Measurements from ENCODE around the gene NACC2.
"Not testable (repeated sequence)": the region's sequence is repeated elsewhere in the genome, so short reads cannot be mapped to it uniquely, and the experiment has no call there.

Gene NACC2

DNA sequence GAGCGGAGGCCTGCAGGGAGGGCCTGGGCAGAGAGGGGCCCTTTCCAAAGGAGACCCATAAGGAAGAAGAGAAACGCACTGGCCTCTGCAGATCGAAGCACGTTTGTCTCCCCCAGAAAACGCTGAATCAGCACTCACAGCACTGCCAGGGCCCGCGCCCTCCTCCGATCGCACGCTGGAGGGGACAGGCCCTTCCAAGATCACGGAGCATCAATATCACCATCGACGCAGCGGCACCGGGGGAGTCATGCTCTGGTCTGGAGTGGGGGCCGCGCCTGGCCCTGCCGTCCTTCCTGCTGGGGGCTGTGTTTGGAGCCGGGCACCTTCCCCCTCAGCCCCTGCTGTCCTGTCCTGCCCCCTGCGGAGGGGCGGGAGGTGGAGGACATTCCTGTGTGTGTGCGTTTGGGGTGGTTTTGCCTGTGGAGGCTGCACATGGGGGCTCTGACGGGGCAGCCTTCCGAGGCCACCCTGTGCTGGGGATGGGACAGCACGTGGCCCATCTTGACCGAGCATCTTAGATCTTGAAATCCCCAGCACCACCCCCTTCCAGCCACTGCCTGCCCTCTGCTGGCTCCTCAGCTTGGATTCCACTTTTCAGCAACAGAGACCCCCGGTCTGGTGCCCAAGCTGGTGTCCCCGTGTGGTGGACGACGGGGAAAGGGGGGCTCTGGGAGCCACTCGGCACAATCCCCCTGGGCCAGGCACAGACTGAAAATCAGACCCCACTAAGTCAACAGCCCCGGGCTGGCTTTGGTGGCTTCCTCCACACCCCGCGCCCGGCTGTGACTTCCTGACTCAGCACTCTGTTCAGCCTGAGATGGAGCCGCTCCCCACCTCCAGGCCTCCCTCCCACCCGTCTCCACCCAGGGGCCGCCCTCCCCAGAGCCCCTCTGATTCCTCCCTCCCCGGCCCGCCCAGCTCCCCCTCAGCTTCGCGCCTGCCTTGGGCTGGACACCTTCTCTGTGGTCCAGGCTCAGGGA, 15.3 kb upstream of the NACC2 start:
- no peak for DNase-seq (ENCODE audit: low read depth in 2 of 2)

DNA sequence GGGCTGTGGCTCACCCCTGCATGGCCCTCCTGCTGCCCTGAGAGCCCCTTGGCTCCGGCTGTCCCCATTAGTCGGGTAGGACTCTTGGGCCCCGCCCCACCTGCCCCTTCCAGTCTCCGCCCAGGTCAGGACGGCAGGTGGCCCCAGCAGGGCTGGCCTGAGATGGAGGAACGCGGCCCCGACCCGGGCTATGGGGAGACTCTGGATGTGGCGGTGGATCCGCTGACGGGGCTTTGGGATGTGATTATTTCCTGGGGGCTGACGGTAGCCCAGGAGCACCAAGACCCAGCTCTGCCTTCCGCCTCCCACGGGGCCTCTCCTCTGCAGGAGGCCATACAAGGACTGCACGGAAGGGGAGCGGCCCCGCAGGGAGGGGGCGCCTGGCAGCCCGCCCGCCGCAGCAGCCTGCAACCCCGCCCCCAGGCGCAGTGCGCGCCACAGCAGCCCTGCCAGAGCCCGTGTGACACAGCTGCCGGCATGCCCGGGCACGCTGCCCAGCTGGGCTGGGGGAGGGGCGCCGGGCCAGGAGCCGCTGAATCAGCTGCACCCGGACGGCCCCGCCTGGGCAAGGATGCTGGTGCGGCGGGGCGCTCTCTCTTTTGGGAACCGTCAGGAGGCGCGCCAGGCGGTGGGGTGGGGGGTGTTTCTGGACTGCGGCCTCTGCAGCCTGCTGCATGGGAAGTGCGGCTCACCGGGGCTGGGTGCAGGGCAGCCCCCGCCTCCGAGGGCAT, 14.4 kb upstream of the NACC2 start:
- peak; percentile 88 to 91 for DNase-seq (ENCODE audit: low read depth in 2 of 2)

DNA sequence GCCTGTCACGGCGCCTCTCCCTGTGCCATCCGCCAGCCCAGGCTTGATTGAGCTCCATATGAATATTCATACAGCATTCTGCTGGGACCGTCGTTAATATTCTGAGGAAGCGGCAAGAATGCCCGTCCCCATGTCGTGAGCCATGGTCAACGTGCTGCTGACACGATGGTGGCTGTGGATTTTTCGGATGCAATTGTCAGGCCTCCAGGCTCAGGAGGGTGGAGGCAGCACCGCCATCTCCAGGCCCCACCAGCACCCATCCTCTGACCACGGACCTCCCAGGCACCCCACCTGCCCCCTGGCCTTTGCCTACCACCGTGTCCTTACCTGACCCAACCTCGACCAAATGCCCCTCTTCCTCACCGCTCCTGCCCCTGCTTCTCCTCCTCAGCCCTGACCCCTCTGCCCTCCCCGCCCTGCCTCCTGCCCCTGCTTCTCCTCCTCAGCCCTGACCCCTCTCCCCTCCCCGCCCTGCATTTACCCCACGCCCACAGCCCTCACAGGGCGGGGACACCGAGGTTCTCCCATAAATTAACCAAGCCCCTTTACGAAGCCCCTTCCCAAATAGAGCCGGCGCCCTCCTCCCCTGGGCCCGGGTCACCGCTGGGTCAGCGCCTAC, 13.7 kb upstream of the NACC2 start:
- no peak for DNase-seq (ENCODE audit: low read depth in 2 of 2)

DNA sequence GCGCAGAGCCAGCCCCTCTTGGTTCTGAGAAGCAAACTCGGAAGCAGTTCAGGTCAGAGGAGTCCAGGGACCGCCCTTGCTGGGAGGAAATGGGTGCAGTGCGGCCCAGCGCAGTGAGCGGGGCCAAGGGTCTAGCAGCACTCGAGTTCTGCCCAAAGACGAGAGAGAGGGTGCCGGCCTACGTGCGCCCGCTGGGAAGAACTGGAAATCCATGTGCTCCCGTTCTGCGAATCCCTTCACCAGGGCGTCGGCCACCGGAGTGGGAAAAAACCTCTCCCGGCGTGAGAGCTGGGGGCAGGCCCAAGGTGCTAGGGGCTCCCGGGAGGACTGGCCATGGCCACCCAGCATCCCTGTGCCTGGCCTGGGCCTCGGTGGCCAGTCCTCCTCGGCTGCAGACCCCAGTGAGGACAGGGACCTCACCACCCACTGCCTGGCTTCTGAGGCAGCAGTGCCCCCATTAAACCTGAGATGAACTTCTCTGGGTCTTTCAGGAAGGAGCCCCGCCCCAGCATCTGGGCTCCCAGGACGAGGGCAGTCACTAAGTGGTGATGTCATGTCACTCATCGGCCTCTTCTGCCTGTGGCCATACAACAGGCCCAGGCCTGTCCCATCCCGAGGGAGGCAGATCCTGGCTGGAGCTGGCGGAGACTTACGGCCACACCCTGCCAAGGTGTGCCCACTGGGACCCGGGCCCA, 13.0 kb upstream of the NACC2 start:
- DNase-seq (ENCODE audit: low read depth in 2 of 2): no peak

DNA sequence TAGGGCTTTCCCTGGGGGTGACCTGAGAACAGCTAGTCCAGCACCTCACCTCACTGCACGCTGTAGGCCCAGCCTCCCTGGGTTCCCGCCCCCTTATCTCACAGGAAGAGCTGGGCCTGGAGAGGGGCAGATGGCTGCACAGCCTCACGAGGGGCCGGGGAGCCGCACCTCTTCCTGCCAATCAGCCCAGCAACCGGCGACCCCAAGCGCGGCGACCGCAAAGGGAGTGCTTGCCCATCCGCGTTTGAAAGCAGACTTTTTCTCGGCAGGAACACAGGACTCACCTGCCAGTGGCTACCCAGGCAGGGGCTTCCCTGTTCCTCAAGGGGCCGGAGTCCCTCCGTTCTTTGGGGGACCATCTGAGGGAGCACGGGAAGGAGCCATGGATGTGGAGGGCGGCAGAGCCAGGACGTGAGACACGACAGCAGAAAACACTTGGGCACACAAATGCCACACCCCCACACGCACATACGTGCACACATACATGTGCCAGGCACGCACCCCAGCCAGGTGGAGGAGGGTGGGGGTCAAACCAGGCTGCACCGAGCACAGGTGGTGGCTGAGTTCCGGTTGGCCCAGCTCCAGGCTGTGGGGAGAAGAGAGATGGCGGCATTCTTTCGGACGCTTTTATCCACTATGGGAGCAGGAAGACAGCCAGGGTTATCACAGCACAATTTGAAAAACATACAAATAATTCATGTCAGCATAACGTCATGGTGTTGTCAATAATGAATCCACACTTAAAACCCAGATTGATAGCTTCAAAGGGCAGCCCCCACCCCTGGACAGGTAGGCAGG, 12.3 kb upstream of the NACC2 start:
- no peak for DNase-seq (ENCODE audit: low read depth in 2 of 2)

DNA sequence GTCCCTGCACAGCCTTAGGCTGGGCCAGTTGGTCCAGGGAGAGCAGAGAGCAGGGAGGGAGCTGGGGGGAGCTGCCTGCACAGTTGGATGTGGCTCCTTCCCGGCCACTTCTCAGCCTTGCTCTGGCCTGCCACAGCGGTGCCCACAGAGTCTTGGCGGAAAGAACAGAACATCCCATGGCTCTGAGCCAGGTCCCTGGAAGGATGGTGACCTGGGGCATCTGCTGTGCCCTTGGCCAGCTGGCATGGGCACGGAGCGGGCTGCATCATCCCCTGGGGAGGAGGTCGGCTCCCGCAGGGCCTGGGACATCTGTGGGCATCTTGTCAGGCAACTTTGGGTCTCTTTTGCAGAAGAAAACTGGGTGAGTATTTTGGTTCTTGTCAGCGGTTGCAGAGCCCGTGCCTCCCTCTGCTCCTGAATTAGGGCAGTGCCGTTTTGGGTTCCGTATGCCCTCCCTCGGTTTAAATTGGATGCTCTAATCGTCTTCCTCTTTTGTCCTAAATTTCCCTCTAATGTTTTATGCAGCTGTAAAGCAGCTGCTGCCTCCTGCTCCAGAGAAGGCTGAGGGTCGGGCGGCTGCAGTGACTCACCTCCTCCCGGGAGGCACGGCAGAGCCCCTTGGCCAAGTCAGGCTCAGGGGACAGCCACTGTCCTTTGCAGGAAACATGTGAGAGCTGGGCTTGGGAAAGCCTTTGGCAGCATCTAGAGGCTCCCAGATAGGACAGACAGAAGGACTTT, 10.5 kb upstream of the NACC2 start:
- no peak for DNase-seq (ENCODE audit: low read depth in 2 of 2)

DNA sequence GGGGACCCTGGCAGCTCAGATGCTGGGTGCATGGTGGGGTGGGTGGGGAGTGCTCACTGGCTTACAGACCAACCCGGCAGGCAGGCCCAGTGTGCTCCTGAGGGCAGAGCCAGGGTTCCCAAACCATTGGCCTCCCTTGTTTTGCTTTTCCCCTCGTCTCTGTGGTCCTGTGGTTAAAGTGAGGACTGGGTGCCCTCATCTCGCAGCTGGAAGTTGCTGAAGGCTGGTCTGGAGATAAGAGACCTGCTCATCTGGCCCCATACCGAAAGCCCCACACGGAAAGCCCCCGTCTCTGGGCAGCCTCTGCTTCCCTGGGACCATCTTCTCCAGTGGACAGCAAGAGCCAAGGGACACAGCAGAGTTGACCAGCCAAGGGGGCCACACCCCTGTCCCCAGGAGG, 9.8 kb upstream of the NACC2 start:
- no peak for DNase-seq (ENCODE audit: low read depth in 2 of 2)

DNA sequence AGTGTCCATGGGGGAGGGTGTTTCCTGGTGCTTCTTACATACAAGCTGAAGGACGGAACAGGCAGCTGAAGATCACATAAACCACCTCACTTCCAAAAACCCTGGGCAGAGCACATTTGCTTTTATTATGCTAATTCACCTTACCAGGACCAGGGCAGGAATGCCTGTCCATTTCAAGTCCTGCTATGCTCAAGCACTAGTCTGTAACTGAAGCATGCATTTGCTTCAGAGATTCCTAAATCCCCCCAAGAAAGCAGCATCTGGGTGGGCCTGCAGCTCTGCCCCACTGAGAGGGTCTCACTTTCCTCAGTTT, 9.4 kb upstream of the NACC2 start:
- no peak for DNase-seq (ENCODE audit: low read depth in 2 of 2)

DNA sequence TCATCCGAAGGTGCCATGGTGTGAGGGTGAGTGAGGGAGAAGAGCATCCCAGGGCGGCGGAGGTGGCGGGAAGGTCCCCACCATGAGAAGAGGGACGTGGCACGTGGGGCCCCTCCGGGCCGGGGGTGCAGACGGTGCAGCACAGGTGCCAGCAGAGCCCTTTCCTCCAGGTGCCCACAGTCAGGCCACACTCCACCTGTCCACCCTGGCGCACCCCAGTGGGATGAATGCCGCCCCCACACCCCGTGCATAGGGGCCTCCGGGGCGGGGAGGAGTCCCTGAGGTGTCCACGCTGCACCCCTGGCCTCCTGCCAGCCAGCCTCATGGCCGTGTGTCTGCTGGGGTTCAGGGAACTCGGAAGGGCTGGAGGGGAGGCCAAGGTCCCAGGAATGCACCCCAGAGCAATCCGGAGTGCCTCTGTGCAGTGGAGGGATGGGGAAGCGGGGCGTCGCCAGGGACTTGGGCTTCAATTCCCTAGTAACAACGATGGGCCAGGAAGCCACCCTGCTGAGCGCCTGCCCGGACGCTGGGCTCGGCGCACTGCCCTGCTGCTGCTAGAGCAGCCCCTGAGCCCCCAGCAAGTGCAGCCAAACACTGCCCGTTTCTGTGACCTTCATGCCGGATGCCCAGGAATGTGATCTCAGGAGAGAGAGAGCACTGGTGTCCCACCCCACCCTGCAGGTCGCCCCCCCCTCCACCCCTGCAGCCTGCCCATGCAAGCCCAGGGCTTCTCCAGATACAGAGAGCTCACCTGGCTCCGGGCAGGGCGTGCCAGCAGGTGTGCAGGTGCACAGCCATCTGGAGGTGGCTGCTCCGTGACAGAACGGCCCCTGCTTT, 8.8 kb upstream of the NACC2 start:
- no peak for DNase-seq (ENCODE audit: low read depth in 2 of 2)

DNA sequence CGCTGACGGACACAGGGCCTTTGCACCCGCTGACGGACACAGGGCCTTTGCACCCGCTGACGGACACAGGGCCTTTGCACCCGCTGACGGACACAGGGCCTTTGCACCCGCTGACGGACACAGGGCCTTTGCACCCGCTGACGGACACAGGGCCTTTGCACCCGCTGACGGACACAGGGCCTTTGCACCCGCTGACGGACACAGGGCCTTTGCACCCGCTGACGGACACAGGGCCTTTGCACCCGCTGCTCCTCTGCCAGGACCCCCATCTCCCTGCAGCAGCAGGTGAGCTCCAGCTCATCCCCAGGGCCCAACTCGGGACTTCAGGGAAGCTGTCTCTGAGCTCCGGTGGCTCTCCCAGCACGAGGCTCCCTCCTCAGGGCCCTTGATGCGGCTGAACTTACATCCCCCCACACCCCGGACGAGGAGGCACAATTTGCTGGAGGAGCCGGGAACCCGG, 6.6 kb upstream of the NACC2 start:
- not testable (repeated sequence) for DNase-seq (ENCODE audit: low read depth in 2 of 2)

DNA sequence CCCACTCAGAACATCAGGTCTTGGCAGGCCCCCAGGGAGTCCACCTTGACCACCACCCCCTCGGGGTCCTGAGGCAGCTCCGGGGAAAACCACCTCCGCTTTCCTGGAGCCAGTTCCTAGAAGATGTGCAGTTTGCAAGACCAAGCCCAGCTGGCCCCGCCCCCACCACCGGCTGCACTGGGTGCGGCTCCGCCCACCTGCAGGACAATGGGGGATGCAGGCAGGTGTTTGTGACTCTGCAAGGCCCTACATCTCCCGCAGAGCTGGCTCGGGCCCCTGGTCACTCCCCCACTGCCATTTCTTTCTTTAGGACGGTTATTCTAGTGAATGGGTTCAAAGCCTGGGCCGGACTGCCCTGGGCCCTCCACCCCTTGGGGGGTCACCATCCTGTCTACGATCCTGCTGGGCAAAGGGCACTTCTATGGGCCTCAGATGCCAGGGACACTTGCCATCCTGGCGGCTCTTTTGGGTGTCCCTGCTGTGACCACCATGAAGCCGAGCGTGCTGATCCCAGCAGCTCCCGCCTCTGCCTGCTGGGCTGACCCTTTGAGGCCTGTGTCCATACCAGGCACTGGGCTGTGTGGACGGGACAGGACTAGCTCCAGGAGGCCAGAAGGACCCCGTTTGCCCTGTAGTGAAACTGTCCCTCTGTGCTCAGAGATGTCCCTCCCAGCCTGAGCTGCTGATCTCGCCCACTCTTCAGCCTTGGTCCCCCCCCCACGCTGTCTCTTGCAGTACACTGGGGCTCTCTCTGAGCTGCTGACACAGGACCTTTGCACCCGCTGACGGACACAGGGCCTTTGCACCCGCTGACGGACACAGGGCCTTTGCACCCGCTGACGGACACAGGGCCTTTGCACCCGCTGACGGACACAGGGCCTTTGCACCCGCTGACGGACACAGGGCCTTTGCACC, 5.9 kb upstream of the NACC2 start:
- no peak for DNase-seq (ENCODE audit: low read depth in 2 of 2)

DNA sequence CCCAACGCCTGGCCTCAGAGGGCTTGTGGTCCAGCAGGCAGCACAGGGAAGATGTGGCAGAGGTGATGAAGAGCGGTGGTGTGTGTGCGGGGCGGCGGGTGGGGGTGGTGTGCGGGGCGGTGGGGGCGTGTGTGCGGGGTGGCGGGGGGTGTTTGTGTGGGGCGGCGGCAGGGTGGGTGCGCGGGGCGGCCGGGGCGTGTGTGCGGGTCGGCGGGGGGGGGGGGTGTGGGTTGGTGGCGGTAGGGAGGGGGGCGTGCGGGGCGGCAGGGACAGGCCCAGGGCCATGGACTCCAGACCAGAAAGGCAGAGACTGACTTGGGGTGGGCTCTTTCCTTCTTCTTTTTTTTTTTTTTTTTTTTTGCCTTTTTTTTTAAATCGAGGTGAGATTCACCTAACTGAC, 4.5 kb upstream of the NACC2 start:
- DNase-seq (ENCODE audit: low read depth in 2 of 2): no peak

DNA sequence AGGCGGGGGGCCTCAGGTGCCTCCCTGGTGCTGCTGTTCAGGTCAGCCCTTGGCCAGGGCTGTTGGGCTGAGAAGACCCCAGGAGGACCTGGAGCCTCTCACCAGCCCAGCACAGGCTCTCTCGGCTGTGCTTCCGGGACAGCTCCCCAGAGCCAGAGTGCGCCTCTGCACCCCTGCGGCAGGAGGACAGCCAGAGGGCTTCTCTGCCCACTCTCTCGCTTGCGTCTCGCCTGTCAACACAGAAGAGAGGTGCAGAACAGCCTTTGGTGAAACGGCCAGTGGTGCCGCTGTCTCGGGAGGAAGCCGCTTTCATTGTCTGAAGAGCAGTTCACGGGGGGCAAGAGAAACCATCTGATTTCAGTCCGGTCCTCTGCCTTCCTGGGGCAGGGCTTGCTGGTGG, 3.8 kb upstream of the NACC2 start:
- no peak for DNase-seq (ENCODE audit: low read depth in 2 of 2)

DNA sequence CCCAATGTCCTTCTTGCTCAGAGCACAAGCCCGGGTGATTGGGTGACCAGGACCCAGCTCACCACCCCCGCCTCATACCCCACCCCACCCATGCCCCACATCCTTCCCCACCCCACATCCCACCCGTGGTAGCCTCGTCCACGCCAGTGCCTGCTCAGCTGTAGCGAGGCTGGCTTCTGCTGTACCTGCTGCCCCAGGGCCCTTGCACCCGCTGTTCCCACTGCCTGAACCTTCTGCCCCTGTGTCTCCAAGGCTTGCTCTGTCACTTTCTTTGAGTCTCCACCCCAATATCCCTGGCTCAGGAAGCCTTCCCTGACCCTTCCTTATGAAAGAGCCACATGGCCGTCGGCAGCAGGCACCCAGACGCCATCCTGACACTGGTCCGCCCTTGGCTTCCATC, 3.1 kb upstream of the NACC2 start:
- DNase-seq (ENCODE audit: low read depth in 2 of 2): no peak

DNA sequence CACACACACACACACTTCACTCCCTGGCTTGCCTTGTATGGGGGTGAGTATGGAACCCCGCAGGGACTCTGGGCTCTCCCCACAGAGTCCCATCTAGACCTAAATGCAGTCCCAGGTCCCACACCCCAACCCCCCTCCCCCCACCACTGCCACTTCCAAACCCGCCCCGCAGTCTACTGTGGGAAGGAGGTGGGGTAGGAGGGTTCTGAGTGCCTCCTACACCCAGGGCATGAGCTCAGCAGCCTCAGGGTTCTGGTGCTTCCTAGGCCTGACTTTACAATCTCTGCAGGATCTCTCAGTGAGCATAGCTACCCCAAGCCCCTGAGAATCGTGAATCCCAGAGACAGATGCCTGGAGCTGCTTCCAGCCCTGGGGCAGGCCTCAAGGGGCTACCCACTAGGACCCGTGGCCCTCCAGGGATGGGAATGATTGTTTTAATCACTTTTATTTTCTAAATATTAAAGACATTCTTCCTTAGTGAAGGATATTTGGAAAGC, 1.5 kb upstream of the NACC2 start:
- no peak for DNase-seq (ENCODE audit: low read depth in 2 of 2)

DNA sequence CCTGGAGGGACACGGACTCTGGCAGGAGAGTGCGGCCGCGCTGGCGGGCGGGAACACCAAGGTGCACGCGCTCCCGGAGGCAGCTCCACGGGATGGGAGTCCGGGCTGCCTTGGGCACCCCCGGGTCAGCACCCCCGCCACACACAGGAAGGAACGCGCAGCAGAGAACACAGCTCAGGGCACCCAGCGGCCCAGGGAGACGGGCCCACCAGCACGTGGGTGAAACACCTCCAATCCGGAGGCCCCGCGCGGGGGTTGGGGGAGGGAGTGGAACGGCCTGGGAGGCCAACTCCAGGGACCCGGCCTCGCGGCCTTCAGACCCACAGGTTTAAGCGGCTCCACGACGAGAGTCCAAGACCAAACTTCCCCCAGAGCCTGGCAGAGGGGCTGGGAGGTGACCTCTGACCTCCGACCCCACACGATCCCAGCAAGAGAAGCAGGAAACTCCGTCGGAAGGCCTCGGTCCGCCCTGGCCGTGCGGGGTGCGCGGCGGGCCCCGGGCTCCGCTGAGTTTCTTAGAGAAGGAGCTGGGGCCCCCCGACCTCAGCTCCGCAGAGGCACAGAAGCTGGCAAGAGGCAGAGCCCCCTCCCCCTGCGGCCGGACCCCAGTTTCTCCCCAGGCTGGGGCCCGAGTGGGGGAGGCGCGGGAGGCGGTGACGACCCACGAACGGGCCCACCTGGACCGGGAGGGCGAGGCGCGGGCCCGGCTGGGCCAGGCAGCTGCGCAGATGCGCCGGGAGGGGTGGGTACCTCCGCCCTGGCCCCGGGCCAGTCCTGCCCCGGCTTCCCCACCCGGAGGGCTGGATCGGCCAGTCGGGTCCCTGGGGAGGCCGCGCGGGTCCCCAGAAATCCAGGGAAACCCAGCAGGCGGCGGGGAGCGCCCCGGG, 851 bp downstream of the NACC2 start:
- DNase-seq (ENCODE audit: low read depth in 2 of 2): peak in 1 of 2 donors; percentile 40

DNA sequence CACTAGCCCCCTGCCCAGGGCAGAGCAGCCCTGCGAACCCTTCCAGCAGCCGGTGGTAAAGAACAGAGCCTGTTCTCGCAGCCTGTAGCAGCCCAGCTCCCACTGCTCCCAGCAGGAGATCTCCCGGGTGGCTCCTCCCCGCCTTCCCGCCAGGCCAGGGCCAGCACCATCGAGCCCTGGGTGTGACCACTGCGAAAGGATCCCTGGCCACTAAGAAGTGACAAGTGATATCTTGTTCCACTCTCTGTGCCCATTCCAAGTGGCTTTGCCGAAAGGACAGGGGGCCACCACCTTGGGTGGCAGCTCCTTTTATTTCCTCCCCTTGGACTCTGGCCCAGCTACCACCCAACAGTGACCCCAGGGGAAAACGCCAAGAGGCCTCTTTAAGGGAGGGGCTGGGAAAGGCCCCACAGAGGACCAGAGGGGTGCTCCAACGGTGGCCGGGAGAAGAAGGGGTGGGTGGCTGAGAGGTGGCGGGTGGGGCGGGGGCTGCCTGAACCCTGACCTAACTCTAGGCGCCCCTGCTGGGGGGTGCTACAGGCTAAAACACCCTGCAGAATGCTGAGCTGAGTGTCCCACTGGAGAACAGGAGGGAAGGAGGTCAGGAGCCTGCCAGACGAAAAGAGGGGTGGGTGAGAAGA, 1.6 kb downstream of the NACC2 start:
- no peak for DNase-seq (ENCODE audit: low read depth in 2 of 2)

Data from stimulated activated CD4-positive, alpha-beta T cell treated with anti-CD3 and anti-CD28 coated beads, Interleukin-15, amount 100 ng/mL, for 48 hours (primary cell).